Muscle of arm (tissue), 12 donors: ENCODE measurements around the gene DNM3. TPM values are rescaled to one million over a fixed set of nuclear protein-coding genes. Genes with fewer than 3 reads are reported as not detected.

Experiments
- DNase-seq: peaks from one replicate; pipeline ENCODE4 v3.0.0-alpha.2; 2013
- polyA plus RNA-seq, 12 donors: library from polyadenylated mRNA; unstranded; fragments of 120-200 nt; gene quantifications; one replicate each; pipeline ENCODE4 v1.2.1, GENCODE V29; 2013; ENCODE audit not compliant: insufficient read length in 12 of 12

The DNM3 gene
- polyA plus RNA-seq, 12 donors, result 2.6 to 6.3 (median 4.2) TPM; not detected in 1

GRCh38 chr1:172324086-172324485, 482.8 kb downstream of the DNM3 start:
- peak; percentile 53 for DNase-seq

GRCh38 chr1:172324761-172325160, 483.5 kb downstream of the DNM3 start:
- DNase-seq, result peak; percentile 29

DNA sequence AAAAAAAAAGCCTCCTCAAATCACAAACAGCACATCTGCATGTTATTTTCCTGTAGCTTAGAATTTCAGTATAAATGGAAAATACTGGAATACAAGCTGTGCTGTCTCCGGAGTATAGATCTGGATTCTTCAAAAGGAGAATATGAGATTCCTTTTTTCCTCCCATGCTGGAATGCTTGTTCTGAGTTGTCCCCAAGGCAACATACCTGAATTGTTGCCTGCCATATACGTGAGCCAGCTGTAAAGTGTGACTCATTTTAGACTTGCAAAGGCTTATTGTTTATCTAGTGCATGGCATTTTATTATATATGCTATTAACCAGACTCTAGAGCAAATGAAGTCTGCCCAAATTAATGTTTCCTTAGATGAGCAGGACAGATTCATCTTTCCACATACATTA, 484.2 kb downstream of the DNM3 start:
- peak; percentile 87 for DNase-seq

DNA sequence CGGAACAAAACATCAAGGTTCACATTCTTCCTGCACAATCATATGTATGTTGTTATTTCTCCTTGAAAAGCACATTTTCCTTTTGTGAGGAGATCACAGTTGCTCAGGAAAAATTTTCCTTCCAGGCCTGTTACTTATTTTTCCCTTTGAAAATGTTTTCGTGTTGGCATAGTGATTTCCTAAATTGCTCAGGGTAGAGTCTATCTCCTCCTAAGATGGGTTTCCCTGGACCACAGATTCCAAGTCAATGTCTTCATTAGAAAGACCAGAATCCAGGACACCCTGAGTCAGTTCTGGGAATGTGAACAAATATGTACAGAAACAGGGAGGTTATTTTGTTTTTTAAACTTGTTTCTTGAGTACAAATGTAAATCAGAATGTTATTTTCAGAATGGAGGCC, 484.8 kb downstream of the DNM3 start:
- peak; percentile 25 for DNase-seq

DNA sequence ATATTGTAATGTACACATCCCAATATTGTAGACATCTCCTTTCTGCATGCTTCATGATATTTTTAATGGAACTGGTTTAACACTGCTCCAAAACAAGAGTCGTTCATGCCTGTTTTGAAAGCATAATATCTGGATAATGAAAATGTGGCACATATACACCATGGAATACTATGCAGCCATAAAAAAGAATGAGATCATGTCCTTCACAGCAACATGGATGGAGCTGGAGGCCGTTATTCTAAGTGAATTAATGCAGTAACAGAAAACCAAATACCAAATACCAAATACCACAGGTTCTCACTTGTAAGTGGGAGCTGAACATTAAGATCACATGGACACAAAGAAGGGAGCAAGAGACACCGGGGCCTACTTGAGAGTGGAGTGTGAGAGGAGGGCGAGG, 487.0 kb downstream of the DNM3 start:
- no peak for DNase-seq

GRCh38 chr1:172332230-172332629, 490.9 kb downstream of the DNM3 start:
- no peak for DNase-seq

- no peak for DNase-seq
Measured at GRCh38 chr1:172335377-172335776, 494.1 kb downstream of the DNM3 start.

DNA sequence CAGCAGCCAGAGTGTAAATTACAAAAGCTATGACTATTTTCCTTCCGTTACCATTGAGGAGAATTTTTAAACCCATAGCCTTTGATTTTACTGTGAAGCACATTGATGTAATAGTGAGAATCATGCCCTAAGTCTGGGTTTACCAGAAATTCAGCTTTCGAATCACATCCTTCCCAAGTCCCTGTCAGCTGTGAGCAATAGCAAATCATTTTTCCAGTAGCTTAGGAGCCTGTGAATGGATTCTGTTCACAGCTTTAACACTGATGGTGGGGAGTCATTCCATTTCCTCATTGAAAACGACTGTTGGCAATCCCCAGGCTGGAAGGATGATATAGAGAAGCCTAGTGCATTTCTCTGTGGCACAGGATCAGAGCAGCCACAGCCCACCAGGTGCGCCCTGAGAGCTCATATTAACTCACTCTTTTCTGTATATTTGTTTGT, 497.0 kb downstream of the DNM3 start:
- DNase-seq, result no peak

- no peak for DNase-seq
Measured at GRCh38 chr1:172339842-172340241, 498.5 kb downstream of the DNM3 start.

- DNase-seq, result no peak
Measured at GRCh38 chr1:172340520-172340919, 499.2 kb downstream of the DNM3 start.

DNA sequence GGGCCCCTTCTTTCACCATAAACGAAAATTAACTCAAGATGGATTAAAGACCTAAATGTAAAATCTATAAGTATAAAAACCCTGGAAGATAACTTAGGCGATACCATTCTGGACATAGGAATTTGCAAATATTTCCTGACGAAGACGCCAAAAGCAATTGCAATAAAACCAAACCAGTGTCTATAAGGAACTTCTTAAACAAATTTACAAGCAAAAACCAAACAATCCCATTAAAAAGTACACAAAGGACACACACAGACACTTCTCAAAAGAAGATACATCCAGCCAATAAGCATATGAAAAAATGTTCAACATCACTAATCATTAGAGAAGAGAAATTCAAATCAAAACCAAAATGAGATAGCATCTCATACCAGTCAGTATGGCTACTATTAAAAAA, 500.4 kb downstream of the DNM3 start:
- no peak for DNase-seq

GRCh38 chr1:172342584-172343239, 501.4 kb downstream of the DNM3 start:
- no peak for DNase-seq

DNA sequence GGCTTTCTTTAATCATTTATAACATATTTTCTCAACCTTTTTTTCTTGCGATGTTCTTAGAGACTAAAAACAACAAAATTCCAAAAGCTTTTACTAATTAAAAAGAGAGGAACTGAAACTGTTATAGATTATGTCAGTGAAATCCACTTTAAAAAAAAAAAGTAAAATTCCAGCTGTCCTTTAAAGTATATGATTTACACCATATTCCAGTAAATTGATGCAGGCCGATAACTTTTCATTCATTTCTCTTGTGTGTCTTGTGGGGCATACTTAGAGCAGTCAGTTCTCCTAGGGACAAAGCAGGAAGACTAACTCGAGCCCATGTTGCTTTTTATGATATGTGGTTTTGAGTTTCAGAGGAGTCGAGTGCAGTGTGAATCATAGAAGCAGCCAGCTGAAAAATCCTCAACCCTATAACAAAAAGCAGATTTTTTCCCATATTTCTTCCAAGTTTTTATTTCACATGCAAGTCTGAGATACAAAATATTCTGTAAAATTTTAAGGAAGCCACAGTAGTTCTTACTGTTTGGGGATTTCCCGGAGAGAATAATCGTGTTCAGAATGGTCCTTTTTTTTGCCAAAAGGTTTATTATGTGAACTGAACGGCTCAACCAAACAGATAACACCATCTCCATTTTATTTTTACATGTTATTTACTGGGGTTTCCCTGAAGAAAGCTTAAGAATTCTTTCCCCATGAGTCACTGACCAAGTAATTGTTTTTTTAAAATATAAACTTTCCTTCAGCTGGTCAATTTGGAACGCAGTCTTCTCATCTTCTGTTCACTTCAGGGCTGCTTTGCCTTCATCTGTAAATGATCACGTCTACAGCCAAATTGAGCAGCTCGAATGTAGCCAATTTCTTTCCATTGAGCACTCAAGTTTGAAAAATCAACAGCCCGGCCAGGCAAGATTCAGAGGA, 502.2 kb downstream of the DNM3 start:
- DNase-seq, result peak; percentile 86

- DNase-seq, result no peak
Measured at GRCh38 chr1:172344444-172344843, 503.1 kb downstream of the DNM3 start.

GRCh38 chr1:172345077-172345476, 503.8 kb downstream of the DNM3 start:
- no peak for DNase-seq

GRCh38 chr1:172347416-172347815, 506.1 kb downstream of the DNM3 start:
- no peak for DNase-seq

DNA sequence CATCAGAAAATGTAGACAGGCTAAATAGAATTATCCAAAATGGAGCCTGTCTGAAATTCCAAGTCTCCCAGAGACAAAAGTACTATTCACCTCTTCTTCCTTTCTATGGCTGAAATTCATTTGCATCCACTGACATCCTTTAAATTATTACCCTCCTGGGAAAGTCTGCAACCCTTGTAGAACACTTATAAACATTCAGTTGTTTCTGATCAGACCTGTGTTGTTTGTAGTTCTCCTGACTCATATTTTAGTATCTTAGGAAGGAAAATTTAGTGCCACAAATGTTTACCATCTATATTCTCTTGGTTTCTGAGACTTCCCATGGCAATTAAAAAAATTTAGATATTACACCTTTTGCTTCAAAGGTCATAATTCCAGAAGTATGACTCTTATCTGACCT, 509.6 kb downstream of the DNM3 start:
- no peak for DNase-seq

GRCh38 chr1:172351346-172351745, 510.0 kb downstream of the DNM3 start:
- DNase-seq, result peak; percentile 68

DNA sequence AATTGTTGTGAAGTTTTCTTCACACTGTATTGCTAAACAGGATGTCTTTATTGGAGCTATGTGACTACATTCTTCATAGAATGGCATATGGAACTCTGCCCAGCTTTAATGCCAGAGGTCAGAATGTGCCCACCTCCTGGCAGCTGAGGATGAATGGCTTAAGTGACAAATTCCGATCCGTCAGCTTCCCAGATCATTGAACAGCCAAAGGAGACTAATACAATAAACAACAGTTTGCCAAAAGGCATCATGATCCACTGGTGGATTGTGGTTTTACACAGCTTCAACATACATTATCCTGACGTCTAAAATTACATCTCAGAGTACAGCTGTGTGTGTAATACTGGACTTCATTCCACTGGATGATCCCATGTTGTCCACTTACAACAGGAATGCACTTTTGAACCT, 510.5 kb downstream of the DNM3 start:
- DNase-seq, result peak; percentile 67

GRCh38 chr1:172352435-172352834, 511.1 kb downstream of the DNM3 start:
- no peak for DNase-seq

- DNase-seq, result no peak
Measured at GRCh38 chr1:172354291-172355274, 513.3 kb downstream of the DNM3 start.

GRCh38 chr1:172356620-172357019, 515.3 kb downstream of the DNM3 start:
- no peak for DNase-seq
